Measurements from ENCODE around the gene JMJD7.
A peak's percentile ranks its signal among the peaks of the same experiment; 100 is the strongest.

The JMJD7 gene

GRCh38 chr15:41801185-41801584 lies 26.7 kb upstream of the JMJD7 start:
- DNase-seq = no peak

GRCh38 chr15:41801850-41802455 lies 25.9 kb upstream of the JMJD7 start:
- no peak for DNase-seq

- no peak for DNase-seq
These were observed 23.5 kb upstream of the JMJD7 start for GRCh38 chr15:41804361-41804760.

- no peak for DNase-seq
These were observed 22.8 kb upstream of the JMJD7 start for GRCh38 chr15:41804916-41805666.

GRCh38 chr15:41805711-41806110 lies 22.2 kb upstream of the JMJD7 start:
- DNase-seq = no peak

GRCh38 chr15:41806291-41807181 lies 21.4 kb upstream of the JMJD7 start:
- no peak for DNase-seq

- no peak for DNase-seq
These were observed 18.8 kb upstream of the JMJD7 start for GRCh38 chr15:41809121-41809520.

GRCh38 chr15:41809526-41810220 lies 18.2 kb upstream of the JMJD7 start:
- no peak for DNase-seq

- no peak for DNase-seq
These were observed 17.1 kb upstream of the JMJD7 start for GRCh38 chr15:41810651-41811431.

GRCh38 chr15:41811432-41812195 lies 16.3 kb upstream of the JMJD7 start:
- peak; percentile 65 for DNase-seq

- DNase-seq = no peak
These were observed 15.0 kb upstream of the JMJD7 start for GRCh38 chr15:41812820-41813375.

- DNase-seq = no peak
These were observed 14.5 kb upstream of the JMJD7 start for GRCh38 chr15:41813426-41813825.

- DNase-seq = no peak
These were observed 13.4 kb upstream of the JMJD7 start for GRCh38 chr15:41814534-41814933.

- DNase-seq = no peak
These were observed 11.1 kb upstream of the JMJD7 start for GRCh38 chr15:41816788-41817187.

- no peak for DNase-seq
These were observed 10.6 kb upstream of the JMJD7 start for GRCh38 chr15:41817327-41817726.

GRCh38 chr15:41817781-41818180 lies 10.1 kb upstream of the JMJD7 start:
- no peak for DNase-seq

- DNase-seq = no peak
These were observed 8.3 kb upstream of the JMJD7 start for GRCh38 chr15:41819455-41820050.

- DNase-seq = no peak
These were observed 7.0 kb upstream of the JMJD7 start for GRCh38 chr15:41820791-41821423.

- DNase-seq = no peak
These were observed 6.1 kb upstream of the JMJD7 start for GRCh38 chr15:41821831-41822230.

GRCh38 chr15:41822471-41822870 lies 5.4 kb upstream of the JMJD7 start:
- no peak for DNase-seq
